ENCODE data around the gene ACOXL. TPM values are rescaled to one million over a fixed set of nuclear protein-coding genes. Genes with fewer than 3 reads are reported as not detected.

Gene ACOXL
- total and polyA plus RNA-seq, 2 of the 8 experiments (the other 6 are each of a cell fraction or from before 2014, with no cell fraction given): 11.4 to 20.6 TPM

- no peak overlapping the region for H3K18ac ChIP-seq (ENCODE audit: extremely low read depth, low read length)
- no peak overlapping the region for H3K4me3 ChIP-seq (ENCODE audit: extremely low read depth in 1 of 4, insufficient read depth in 2 of 4, low read depth in 3 of 4, low read length in 4 of 4)
- peaks cover 5 to 23% (median 13%) of the 10 kb centered on the region in 4 experiments for H3K4me1 ChIP-seq (replicated peaks in 1 of 4; ENCODE audit: control insufficient read depth in 3 of 4, insufficient read depth in 4 of 4, low read length in 3 of 4)
- 83% methylated on average over 3 of the region's 3 CpGs; no CpG with 5 or more reads in 1 of the 2 experiments for WGBS, 2 experiments (ENCODE audit: extremely low coverage in 1 of 2, insufficient coverage in 1 of 2, insufficient read length in 1 of 2, insufficient replicate concordance in 2 of 2, low coverage in 1 of 2, low lambda C conversion rate in 2 of 2, missing lambda C conversion rate in 1 of 2)
- H4K8ac ChIP-seq (ENCODE audit: extremely low read depth, insufficient read depth, low read length): no peak overlapping the region
- H3K4ac ChIP-seq (replicated peaks; ENCODE audit: insufficient read length, low read depth, low read length): no peak overlapping the region
- no peak overlapping the region for H3K23ac ChIP-seq (ENCODE audit: insufficient read length)
- no peak overlapping the region for H3K56ac ChIP-seq (replicated peaks; ENCODE audit: insufficient read length, low read depth, low read length)
- CTCF ChIA-PET (ENCODE audit: partially characterized antibody): no interaction called here
- no peak overlapping the region for H2BK15ac ChIP-seq (ENCODE audit: low read length)
- no peak overlapping the region for H3K9ac ChIP-seq (replicated peaks in 1 of 4; ENCODE audit: extremely low read depth in 1 of 4, low read depth in 3 of 4, low read length in 3 of 4)
- DNase-seq (ENCODE audit: low read depth in 1 of 2, low spot score in 2 of 2) (no peak), FAIRE-seq (no peak)
- H4K91ac ChIP-seq (replicated peaks; ENCODE audit: insufficient read length, low read length): no peak overlapping the region
- TF ChIP-seq SUZ12 (IDR thresholded peaks at IDR 0.05; ENCODE audit: low read length) (no peak), POU5F1 (IDR thresholded peaks at IDR 0.05; ENCODE audit: low read depth, low read length) (no peak), ZNF274 (IDR thresholded peaks at IDR 0.05; ENCODE audit: borderline replicate concordance, extremely low read depth, low read length) (no peak), JUND (IDR thresholded peaks at IDR 0.05; ENCODE audit: low read length) (no peak), RBBP5 (IDR thresholded peaks at IDR 0.05; ENCODE audit: borderline replicate concordance, low read depth, low read length) (no peak), ATF3 (IDR thresholded peaks at IDR 0.05; ENCODE audit: insufficient read depth, low read depth, low read length) (no peak), RNF2 (IDR thresholded peaks at IDR 0.05; ENCODE audit: borderline replicate concordance, low read depth, low read length, missing control alignments, poor library complexity, severe bottlenecking) (no peak), HDAC6 (IDR thresholded peaks at IDR 0.05; ENCODE audit: low read depth, low read length) (no peak), TAF1 (IDR thresholded peaks at IDR 0.05; ENCODE audit: low read depth, low read length) (no peak), CBX5 (IDR thresholded peaks at IDR 0.05; ENCODE audit: low read depth, low read length) (no peak), BCL11A (IDR thresholded peaks at IDR 0.05; ENCODE audit: low read depth in 2 of 2, low read length in 2 of 2) (no peak), NANOG (IDR thresholded peaks at IDR 0.05; ENCODE audit: insufficient read depth, low read depth, low read length, poor library complexity, severe bottlenecking) (no peak)
- H2AFZ ChIP-seq (ENCODE audit: low read length): no peak overlapping the region
- H4K5ac ChIP-seq (ENCODE audit: insufficient read length, low read depth, low read length): no peak overlapping the region
- H3K9me3 ChIP-seq (ENCODE audit: insufficient read depth in 2 of 2, low read depth in 1 of 2, low read length in 1 of 2): no peaks in the 10 kb centered on the region
- peaks cover 16% of the 10 kb centered on the region for H3K79me1 ChIP-seq (ENCODE audit: low read depth, low read length)
- peaks cover 4 to 54% (median 8%) of the 10 kb centered on the region in 4 experiments; a peak in 5 of 8 replicates for H3K36me3 ChIP-seq (ENCODE audit: control insufficient read depth in 2 of 4, insufficient read depth in 4 of 4, low read length in 3 of 4)
- peaks cover 5 to 22% of the 10 kb centered on the region in 2 experiments for H4K20me1 ChIP-seq (replicated peaks in 1 of 2; ENCODE audit: control insufficient read depth in 1 of 2, insufficient read depth in 2 of 2, low read length in 2 of 2)
- POLR2A ChIA-PET (ENCODE audit: partially characterized antibody): no interaction called here
- no peak overlapping the region for H2BK20ac ChIP-seq (ENCODE audit: low read length)
- no peak overlapping the region for H2AK5ac ChIP-seq (ENCODE audit: low read depth, low read length)
- no peak overlapping the region for H2BK12ac ChIP-seq (ENCODE audit: low read depth, low read length)
- H3K79me2 ChIP-seq (ENCODE audit: control insufficient read depth in 1 of 2, insufficient read depth in 2 of 2, low read length in 2 of 2): peaks cover 0 to 28% of the 10 kb centered on the region in 2 experiments; a peak in 3 of 4 replicates
- no peak overlapping the region for H3K4me2 ChIP-seq (ENCODE audit: insufficient read depth in 1 of 2, low read depth in 2 of 2, low read length in 2 of 2)
- H3K27me3 ChIP-seq (replicated peaks in 1 of 4; ENCODE audit: control insufficient read depth in 3 of 4, extremely low read depth in 1 of 4, insufficient read depth in 3 of 4, low read length in 3 of 4): no peaks in the 10 kb centered on the region
- H3K14ac ChIP-seq (ENCODE audit: insufficient read length): no peak overlapping the region
- no peak overlapping the region for H3K27ac ChIP-seq (ENCODE audit: low read depth, low read length)
- H2BK5ac ChIP-seq (ENCODE audit: low read depth, low read length): no peak overlapping the region
- no peak overlapping the region for H2BK120ac ChIP-seq (replicated peaks; ENCODE audit: low read depth, low read length)
- no peaks in the 10 kb centered on the region for H3K23me2 ChIP-seq (ENCODE audit: low read depth, low read length)
These were observed 428.4 kb downstream of the ACOXL start for GRCh38 chr2:111160758-111161157.
